ENCODE measurements around the gene ARHGAP5. TPM values are rescaled to one million over a fixed set of nuclear protein-coding genes. Genes with fewer than 3 reads are reported as not detected.

Gene ARHGAP5
- 429 TPM for total RNA-seq

- DNase-seq (ENCODE audit: low spot score in 2 of 2) (peak in 1 of 2 donors; percentile 6), FAIRE-seq (no peak)
These were observed at the start of gene ARHGAP5 for GRCh38 chr14:32077081-32078022. ARHGAP5 (plus strand) TSS chr14:32077304; CDS start chr14:32090670, 13,366 bp downstream.

- FAIRE-seq (no peak), DNase-seq (ENCODE audit: low spot score in 2 of 2) (no peak)
These were observed 48.5 kb upstream of the ARHGAP5 start for GRCh38 chr14:32028599-32028998.

- DNase-seq (ENCODE audit: low spot score in 2 of 2) (no peak), FAIRE-seq (no peak)
These were observed 43.6 kb upstream of the ARHGAP5 start for GRCh38 chr14:32033543-32033942.

- FAIRE-seq, result no peak
- DNase-seq (ENCODE audit: low spot score in 2 of 2), result no peak
These were observed 38.2 kb upstream of the ARHGAP5 start for GRCh38 chr14:32038876-32039275.

- FAIRE-seq (no peak), DNase-seq (ENCODE audit: low spot score in 2 of 2) (no peak)
These were observed 37.6 kb upstream of the ARHGAP5 start for GRCh38 chr14:32039401-32040030.

GRCh38 chr14:32043624-32044023, 33.5 kb upstream of the ARHGAP5 start:
- FAIRE-seq, result no peak
- no peak for DNase-seq (ENCODE audit: low spot score in 2 of 2)

- DNase-seq (ENCODE audit: low spot score in 2 of 2), result no peak
- no peak for FAIRE-seq
These were observed 32.6 kb upstream of the ARHGAP5 start for GRCh38 chr14:32044454-32044853.

GRCh38 chr14:32047791-32048190, 29.3 kb upstream of the ARHGAP5 start:
- FAIRE-seq (no peak), DNase-seq (ENCODE audit: low spot score in 2 of 2) (no peak)

- FAIRE-seq, result no peak
- no peak for DNase-seq (ENCODE audit: low spot score in 2 of 2)
These were observed 27.6 kb upstream of the ARHGAP5 start for GRCh38 chr14:32049361-32050088.

- DNase-seq (ENCODE audit: low spot score in 2 of 2) (no peak), FAIRE-seq (no peak)
These were observed 26.2 kb upstream of the ARHGAP5 start for GRCh38 chr14:32050878-32051277.

- FAIRE-seq (no peak), DNase-seq (ENCODE audit: low spot score in 2 of 2) (no peak)
These were observed 22.6 kb upstream of the ARHGAP5 start for GRCh38 chr14:32054536-32054935.

GRCh38 chr14:32055175-32055574, 21.9 kb upstream of the ARHGAP5 start:
- DNase-seq (ENCODE audit: low spot score in 2 of 2), result no peak
- FAIRE-seq, result no peak

GRCh38 chr14:32059702-32060101, 17.4 kb upstream of the ARHGAP5 start:
- FAIRE-seq (no peak), DNase-seq (ENCODE audit: low spot score in 2 of 2) (no peak)

- FAIRE-seq (no peak), DNase-seq (ENCODE audit: low spot score in 2 of 2) (no peak)
These were observed 12.2 kb upstream of the ARHGAP5 start for GRCh38 chr14:32064931-32065330.

GRCh38 chr14:32068708-32069107, 8.4 kb upstream of the ARHGAP5 start:
- FAIRE-seq (no peak), DNase-seq (ENCODE audit: low spot score in 2 of 2) (no peak)

- no peak for FAIRE-seq
These were observed 6.8 kb upstream of the ARHGAP5 start for GRCh38 chr14:32070282-32070681.

GRCh38 chr14:32072676-32073075, 4.4 kb upstream of the ARHGAP5 start:
- no peak for DNase-seq (ENCODE audit: low spot score in 2 of 2)

More at GRCh38 chr14:32070282-32070681, 6.8 kb upstream of the ARHGAP5 start:
- DNase-seq (ENCODE audit: low spot score in 2 of 2), result no peak

GRCh38 chr14:32073537-32074189, 3.4 kb upstream of the ARHGAP5 start:
- FAIRE-seq, result peak; percentile 92
- peak; percentile 43 to 44 for DNase-seq (ENCODE audit: low spot score in 2 of 2)

More at GRCh38 chr14:32072676-32073075, 4.4 kb upstream of the ARHGAP5 start:
- FAIRE-seq, result no peak

- no peak for DNase-seq (ENCODE audit: low spot score in 2 of 2)
- no peak for FAIRE-seq
These were observed 2.1 kb upstream of the ARHGAP5 start for GRCh38 chr14:32074887-32075572.
